K562 (cell line): ENCODE data around the gene HMX2. TPM values are rescaled to one million over a fixed set of nuclear protein-coding genes. Genes with fewer than 3 reads are reported as not detected.

Experiments
- ARID4B ChIP-seq: sonication (generic); formaldehyde crosslinking; IDR thresholded peaks from 2 replicates; pipeline ENCODE4 v1.8.0; 2022; ENCODE audit warnings: mild to moderate bottlenecking, missing genetic modification reagents
- CEBPG ChIP-seq, 3 experiments: fragments of 200-800 bp in 1 of 3; sonication (Bioruptor generic) in 1 of 3; sonication (generic) in 1 of 3; formaldehyde crosslinking in 1 of 3; IDR thresholded peaks in 2 of 3; conservative IDR thresholded peaks in 1 of 3; 2 replicates each; pipeline versions ENCODE4 v1.6.1 to v1.8.0; 2016 to 2022; ENCODE audit warnings: missing compliant biosample characterization in 2 of 3, missing genetic modification characterization in 2 of 3, mild to moderate bottlenecking in 1 of 3, missing genetic modification reagents in 1 of 3
- CHD7 ChIP-seq: fragments of 200-600 bp; sonication (generic); IDR thresholded peaks from one replicate; pipeline ENCODE4 v1.6.1; 2012; ENCODE audit warnings: mild to moderate bottlenecking, low read depth, low read length, inconsistent platforms
- GATA2 ChIP-seq: sonication (generic); formaldehyde crosslinking; IDR thresholded peaks from 2 replicates; pipeline ENCODE4 v1.4.0; 2020; ENCODE audit warnings: mild to moderate bottlenecking, missing genetic modification reagents
- TBP ChIP-seq: optimal IDR thresholded peaks from 2 replicates; pipeline ENCODE3; 2011; ENCODE audit warnings: low read depth, low read length, improper control_type of control experiment
- XRCC4 ChIP-seq: IDR thresholded peaks from one replicate; pipeline ENCODE4 v1.6.1; 2011; ENCODE audit not compliant: insufficient read depth, insufficient read length; ENCODE audit errors: extremely low read depth
- ZKSCAN1 ChIP-seq: fragments of 150-350 bp; IDR thresholded peaks from 2 replicates; pipeline ENCODE4 v1.6.1; 2016; ENCODE audit warnings: low read depth, low read length
- ZNF311 ChIP-seq: fragments of 250-450 bp; sonication (Bioruptor Pico); IDR thresholded peaks from 2 replicates; pipeline ENCODE4 v1.4.0; 2020; ENCODE audit warnings: mild to moderate bottlenecking, moderate library complexity
- ZNF584 ChIP-seq: fragments of 200-800 bp; sonication (Bioruptor generic); IDR thresholded peaks from 2 replicates; pipeline ENCODE4 v1.6.1; 2016; ENCODE audit warnings: low read depth, mild to moderate bottlenecking, missing genetic modification characterization, missing compliant biosample characterization
- ZNF695 ChIP-seq: fragments of 450-650 bp; formaldehyde crosslinking; IDR thresholded peaks from 2 replicates; pipeline ENCODE4 v1.4.0; 2020; ENCODE audit warnings: mild to moderate bottlenecking, moderate library complexity
- ZNF76 ChIP-seq: fragments of 250-450 bp; sonication (Bioruptor Pico); IDR thresholded peaks from 2 replicates; pipeline ENCODE4 v1.4.0; 2020; ENCODE audit warnings: mild to moderate bottlenecking, moderate library complexity, borderline replicate concordance
- polyA plus RNA-seq, 8 experiments: library from polyadenylated mRNA; depleted of rRNA in 4 of 8; stranded (reverse) in 5 of 8; unstranded in 3 of 8; fragments of >200 nt; fragmentation: Nextera tagmentation in 2 of 8; fragmentation: Illumina TruSeq in 1 of 8; extraction: Ambion mirVana in 2 of 8; extraction: Trizol in 1 of 8; gene quantifications; 2 replicates each; pipeline versions ENCODE4 v1.2.1 to v1.2.3, GENCODE V29; 2011 to 2014; ENCODE audit warnings: inconsistent platforms in 1 of 8, missing spikeins in 1 of 8
- total RNA-seq, 7 experiments: library from RNA; depleted of rRNA in 6 of 7; stranded (reverse); fragments of >200 nt in 6 of 7; fragmentation: Illumina TruSeq in 2 of 7; extraction: Trizol in 2 of 7; gene quantifications; 2 replicates each; pipeline versions ENCODE4 v1.2.1 to v1.2.3, GENCODE V29; 2011 to 2021; ENCODE audit warnings: low replicate concordance in 1 of 7

The HMX2 gene
- total and polyA plus RNA-seq, 9 of the 15 experiments (the other 6 are each of a cell fraction or from before 2014, with no cell fraction given), result 0.07 to 0.58 (median 0.09) TPM; not detected in 2

GRCh38 chr10:123135415-123136141 is 12.4 kb upstream of the HMX2 start, which contains the start of gene HMX3 (continued):
- no peak for TF ChIP-seq ZNF311 (CRISPR knock-in tag)
- peak; percentile 4; the same call in 1 of the 2 replicates for TF ChIP-seq ZKSCAN1
- no peak for TF ChIP-seq ARID4B (CRISPR knock-in tag)
- TF ChIP-seq CHD7, result no peak
- TF ChIP-seq ZNF695, result no peak
- TF ChIP-seq ZNF76 (CRISPR knock-in tag), result no peak
- TF ChIP-seq ZNF584 (CRISPR knock-in tag), result no peak
- no peak for TF ChIP-seq GATA2 (CRISPR knock-in tag)
- TF ChIP-seq TBP, result peak; percentile 62
- TF ChIP-seq XRCC4, result no peak
- TF ChIP-seq CEBPG (CRISPR knock-in tag; IDR thresholded peaks at IDR 0.05), result peak; percentile 53; the same call in 1 of the 2 replicates
- TF ChIP-seq CEBPG (tag; conservative IDR thresholded peaks at IDR 0.05 in 1 of 2, IDR thresholded peaks at IDR 0.05 in 1 of 2), result peak; percentile 13 to 78; a peak in 3 of 4 replicates
